HepG2 (cell line): ENCODE measurements around the gene TNS4. TPM values are rescaled to one million over a fixed set of nuclear protein-coding genes. Genes with fewer than 3 reads are reported as not detected.

Experiments
- FOXP1 ChIP-seq, 2 experiments: fragments of 450-650 bp in 1 of 2; IDR thresholded peaks; 2 replicates each; pipeline ENCODE4 v1.6.1; 2017 to 2018; ENCODE audit warnings: antibody characterized with exemption in 1 of 2
- HDAC2 ChIP-seq: sonication (generic); formaldehyde crosslinking; IDR thresholded peaks from 2 replicates; pipeline ENCODE4 v1.4.0; 2020; ENCODE audit warnings: missing genetic modification reagents
- HNRNPH1 ChIP-seq: fragments of 200-400 bp; formaldehyde crosslinking; optimal IDR thresholded peaks from 2 replicates; pipeline ENCODE3; 2017; ENCODE audit warnings: mild to moderate bottlenecking, low read depth, low read length
- HOXA5 ChIP-seq: sonication (generic); formaldehyde crosslinking; IDR thresholded peaks from 2 replicates; pipeline ENCODE4 v1.4.0; 2020; ENCODE audit warnings: missing genetic modification reagents
- SRSF1 ChIP-seq: fragments of 200-400 bp; formaldehyde crosslinking; optimal IDR thresholded peaks from 2 replicates; pipeline ENCODE3; 2017; ENCODE audit warnings: mild to moderate bottlenecking, low read depth, low read length, moderate library complexity
- TSC22D2 ChIP-seq: sonication (generic); formaldehyde crosslinking; IDR thresholded peaks from 2 replicates; pipeline ENCODE4 v1.5.1; 2020; ENCODE audit warnings: missing genetic modification reagents, mild to moderate bottlenecking, borderline replicate concordance
- ZNF562 ChIP-seq: sonication (generic); formaldehyde crosslinking; IDR thresholded peaks from 2 replicates; pipeline ENCODE4 v1.8.0; 2022; ENCODE audit warnings: missing genetic modification reagents, borderline replicate concordance
- ZNF614 ChIP-seq: IDR thresholded peaks from 2 replicates; pipeline ENCODE4 v1.6.1; 2018; ENCODE audit warnings: missing biosample characterization, missing genetic modification reagents, inconsistent platforms, borderline replicate concordance
- ZNF720 ChIP-seq: sonication (generic); formaldehyde crosslinking; IDR thresholded peaks from 2 replicates; pipeline ENCODE4 v1.4.0; 2020; ENCODE audit warnings: missing genetic modification reagents
- polyA plus RNA-seq, 8 experiments: library from polyadenylated mRNA; depleted of rRNA in 3 of 8; stranded (reverse) in 7 of 8; unstranded in 1 of 8; fragments of >200 nt; fragmentation: Illumina TruSeq in 4 of 8; extraction: Trizol in 4 of 8; gene quantifications; 2 replicates each; pipeline versions ENCODE4 v1.2.1 to v1.2.3, GENCODE V29; 2011 to 2016; ENCODE audit warnings: low read depth in 4 of 8, missing spikeins in 1 of 8, mixed read lengths in 1 of 8; ENCODE audit not compliant: insufficient read depth in 1 of 8
- total RNA-seq, 5 experiments: library from RNA; depleted of rRNA; stranded (reverse); fragments of >200 nt; fragmentation: Illumina TruSeq; extraction: Trizol; gene quantifications; 2 replicates each; pipeline ENCODE4 v1.2.3, GENCODE V29; 2016; ENCODE audit warnings: low read depth in 1 of 5
- TF ChIP-seq, protein P1 (sequence below): sonication (generic); formaldehyde crosslinking; IDR thresholded peaks from 2 replicates; pipeline ENCODE4 v1.5.1; 2020; ENCODE audit warnings: mild to moderate bottlenecking, missing genetic modification reagents, borderline replicate concordance
- TF ChIP-seq, protein P2 (sequence below): sonication (generic); formaldehyde crosslinking; IDR thresholded peaks from 2 replicates; pipeline ENCODE4 v1.5.1; 2020; ENCODE audit warnings: missing genetic modification reagents, mild to moderate bottlenecking, borderline replicate concordance
- TF ChIP-seq, protein P3 (sequence below): IDR thresholded peaks from 2 replicates; pipeline ENCODE4 v1.6.1; 2012; ENCODE audit warnings: low read depth, low read length, improper control_type of control experiment
- TF ChIP-seq, protein P4 (sequence below): sonication (generic); formaldehyde crosslinking; IDR thresholded peaks from 2 replicates; pipeline ENCODE4 v1.5.1; 2020; ENCODE audit warnings: missing genetic modification reagents, mild to moderate bottlenecking, borderline replicate concordance
- TF ChIP-seq, protein P5 (sequence below): sonication (generic); formaldehyde crosslinking; IDR thresholded peaks from 2 replicates; pipeline ENCODE4 v1.4.0; 2020; ENCODE audit warnings: missing genetic modification reagents, borderline replicate concordance

Gene TNS4
- total and polyA plus RNA-seq, 2 of the 13 experiments (the other 11 are each of a cell fraction or from before 2014, with no cell fraction given) = 0.58 to 2.1 TPM

DNA sequence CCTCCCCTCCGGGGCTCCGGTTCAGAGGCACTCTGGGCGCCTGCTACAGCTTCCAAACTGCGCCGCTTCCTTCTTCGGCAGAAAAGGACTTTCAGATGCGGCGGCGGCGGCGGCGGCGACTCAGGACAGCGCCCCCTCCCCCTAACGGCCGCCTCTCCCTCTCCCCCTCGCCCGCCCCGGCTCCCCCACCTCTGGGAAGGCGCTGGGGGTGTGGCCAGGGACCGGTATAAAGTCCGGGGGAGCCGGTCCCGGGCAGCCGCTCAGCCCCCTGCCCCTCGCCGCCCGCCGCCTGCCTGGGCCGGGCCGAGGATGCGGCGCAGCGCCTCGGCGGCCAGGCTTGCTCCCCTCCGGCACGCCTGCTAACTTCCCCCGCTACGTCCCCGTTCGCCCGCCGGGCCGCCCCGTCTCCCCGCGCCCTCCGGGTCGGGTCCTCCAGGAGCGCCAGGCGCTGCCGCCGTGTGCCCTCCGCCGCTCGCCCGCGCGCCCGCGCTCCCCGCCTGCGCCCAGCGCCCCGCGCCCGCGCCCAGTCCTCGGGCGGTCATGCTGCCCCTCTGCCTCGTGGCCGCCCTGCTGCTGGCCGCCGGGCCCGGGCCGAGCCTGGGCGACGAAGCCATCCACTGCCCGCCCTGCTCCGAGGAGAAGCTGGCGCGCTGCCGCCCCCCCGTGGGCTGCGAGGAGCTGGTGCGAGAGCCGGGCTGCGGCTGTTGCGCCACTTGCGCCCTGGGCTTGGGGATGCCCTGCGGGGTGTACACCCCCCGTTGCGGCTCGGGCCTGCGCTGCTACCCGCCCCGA lies 58.0 kb downstream of the TNS4 start, which contains the start of gene IGFBP4 (continued):
- TF ChIP-seq, protein P1, sequence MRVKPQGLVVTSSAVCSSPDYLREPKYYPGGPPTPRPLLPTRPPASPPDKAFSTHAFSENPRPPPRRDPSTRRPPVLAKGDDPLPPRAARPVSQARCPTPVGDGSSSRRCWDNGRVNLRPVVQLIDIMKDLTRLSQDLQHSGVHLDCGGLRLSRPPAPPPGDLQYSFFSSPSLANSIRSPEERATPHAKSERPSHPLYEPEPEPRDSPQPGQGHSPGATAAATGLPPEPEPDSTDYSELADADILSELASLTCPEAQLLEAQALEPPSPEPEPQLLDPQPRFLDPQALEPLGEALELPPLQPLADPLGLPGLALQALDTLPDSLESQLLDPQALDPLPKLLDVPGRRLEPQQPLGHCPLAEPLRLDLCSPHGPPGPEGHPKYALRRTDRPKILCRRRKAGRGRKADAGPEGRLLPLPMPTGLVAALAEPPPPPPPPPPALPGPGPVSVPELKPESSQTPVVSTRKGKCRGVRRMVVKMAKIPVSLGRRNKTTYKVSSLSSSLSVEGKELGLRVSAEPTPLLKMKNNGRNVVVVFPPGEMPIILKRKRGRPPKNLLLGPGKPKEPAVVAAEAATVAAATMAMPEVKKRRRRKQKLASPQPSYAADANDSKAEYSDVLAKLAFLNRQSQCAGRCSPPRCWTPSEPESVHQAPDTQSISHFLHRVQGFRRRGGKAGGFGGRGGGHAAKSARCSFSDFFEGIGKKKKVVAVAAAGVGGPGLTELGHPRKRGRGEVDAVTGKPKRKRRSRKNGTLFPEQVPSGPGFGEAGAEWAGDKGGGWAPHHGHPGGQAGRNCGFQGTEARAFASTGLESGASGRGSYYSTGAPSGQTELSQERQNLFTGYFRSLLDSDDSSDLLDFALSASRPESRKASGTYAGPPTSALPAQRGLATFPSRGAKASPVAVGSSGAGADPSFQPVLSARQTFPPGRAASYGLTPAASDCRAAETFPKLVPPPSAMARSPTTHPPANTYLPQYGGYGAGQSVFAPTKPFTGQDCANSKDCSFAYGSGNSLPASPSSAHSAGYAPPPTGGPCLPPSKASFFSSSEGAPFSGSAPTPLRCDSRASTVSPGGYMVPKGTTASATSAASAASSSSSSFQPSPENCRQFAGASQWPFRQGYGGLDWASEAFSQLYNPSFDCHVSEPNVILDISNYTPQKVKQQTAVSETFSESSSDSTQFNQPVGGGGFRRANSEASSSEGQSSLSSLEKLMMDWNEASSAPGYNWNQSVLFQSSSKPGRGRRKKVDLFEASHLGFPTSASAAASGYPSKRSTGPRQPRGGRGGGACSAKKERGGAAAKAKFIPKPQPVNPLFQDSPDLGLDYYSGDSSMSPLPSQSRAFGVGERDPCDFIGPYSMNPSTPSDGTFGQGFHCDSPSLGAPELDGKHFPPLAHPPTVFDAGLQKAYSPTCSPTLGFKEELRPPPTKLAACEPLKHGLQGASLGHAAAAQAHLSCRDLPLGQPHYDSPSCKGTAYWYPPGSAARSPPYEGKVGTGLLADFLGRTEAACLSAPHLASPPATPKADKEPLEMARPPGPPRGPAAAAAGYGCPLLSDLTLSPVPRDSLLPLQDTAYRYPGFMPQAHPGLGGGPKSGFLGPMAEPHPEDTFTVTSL = no peak; the same call in 1 of the 2 replicates
- TF ChIP-seq TSC22D2 (CRISPR knock-in tag) (peak; percentile 90), HDAC2 (CRISPR knock-in tag) (peak; percentile 69; the same call in 1 of the 2 replicates), ZNF720 (no peak), ZNF614 (CRISPR knock-in tag) (peak; percentile 75; the same call in 1 of the 2 replicates), FOXP1 (IDR thresholded peaks at IDR 0.05) (no peak), FOXP1 (CRISPR knock-in tag; IDR thresholded peaks at IDR 0.05) (no peak), SRSF1 (no peak), HOXA5 (peak; percentile 74; the same call in 1 of the 2 replicates), ZNF562 (peak; percentile 95; the same call in 1 of the 2 replicates), HNRNPH1 (no peak)
- TF ChIP-seq, protein P2, sequence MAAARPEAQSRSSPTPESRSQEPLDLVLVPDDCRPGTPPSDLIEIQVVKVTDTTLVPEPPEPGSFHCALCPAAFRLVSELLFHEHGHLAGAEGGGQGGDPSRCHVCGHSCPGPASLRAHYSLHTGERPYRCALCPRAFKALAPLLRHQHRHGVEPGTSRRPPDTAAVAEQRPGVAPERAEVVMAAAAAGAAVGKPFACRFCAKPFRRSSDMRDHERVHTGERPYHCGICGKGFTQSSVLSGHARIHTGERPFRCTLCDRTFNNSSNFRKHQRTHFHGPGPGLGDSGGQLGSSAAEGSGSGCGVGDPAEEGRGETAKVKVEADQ (CRISPR knock-in tag) = peak; percentile 32; the same call in 1 of the 2 replicates
- TF ChIP-seq, protein P3, sequence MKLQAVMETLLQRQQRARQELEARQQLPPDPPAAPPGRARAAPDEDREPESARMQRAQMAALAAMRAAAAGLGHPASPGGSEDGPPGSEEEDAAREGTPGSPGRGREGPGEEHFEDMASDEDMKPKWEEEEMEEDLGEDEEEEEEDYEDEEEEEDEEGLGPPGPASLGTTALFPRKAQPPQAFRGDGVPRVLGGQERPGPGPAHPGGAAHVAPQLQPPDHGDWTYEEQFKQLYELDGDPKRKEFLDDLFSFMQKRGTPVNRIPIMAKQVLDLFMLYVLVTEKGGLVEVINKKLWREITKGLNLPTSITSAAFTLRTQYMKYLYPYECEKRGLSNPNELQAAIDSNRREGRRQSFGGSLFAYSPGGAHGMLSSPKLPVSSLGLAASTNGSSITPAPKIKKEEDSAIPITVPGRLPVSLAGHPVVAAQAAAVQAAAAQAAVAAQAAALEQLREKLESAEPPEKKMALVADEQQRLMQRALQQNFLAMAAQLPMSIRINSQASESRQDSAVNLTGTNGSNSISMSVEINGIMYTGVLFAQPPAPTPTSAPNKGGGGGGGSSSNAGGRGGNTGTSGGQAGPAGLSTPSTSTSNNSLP = no peak
- TF ChIP-seq, protein P4, sequence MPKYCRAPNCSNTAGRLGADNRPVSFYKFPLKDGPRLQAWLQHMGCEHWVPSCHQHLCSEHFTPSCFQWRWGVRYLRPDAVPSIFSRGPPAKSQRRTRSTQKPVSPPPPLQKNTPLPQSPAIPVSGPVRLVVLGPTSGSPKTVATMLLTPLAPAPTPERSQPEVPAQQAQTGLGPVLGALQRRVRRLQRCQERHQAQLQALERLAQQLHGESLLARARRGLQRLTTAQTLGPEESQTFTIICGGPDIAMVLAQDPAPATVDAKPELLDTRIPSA = no peak
- TF ChIP-seq, protein P5, sequence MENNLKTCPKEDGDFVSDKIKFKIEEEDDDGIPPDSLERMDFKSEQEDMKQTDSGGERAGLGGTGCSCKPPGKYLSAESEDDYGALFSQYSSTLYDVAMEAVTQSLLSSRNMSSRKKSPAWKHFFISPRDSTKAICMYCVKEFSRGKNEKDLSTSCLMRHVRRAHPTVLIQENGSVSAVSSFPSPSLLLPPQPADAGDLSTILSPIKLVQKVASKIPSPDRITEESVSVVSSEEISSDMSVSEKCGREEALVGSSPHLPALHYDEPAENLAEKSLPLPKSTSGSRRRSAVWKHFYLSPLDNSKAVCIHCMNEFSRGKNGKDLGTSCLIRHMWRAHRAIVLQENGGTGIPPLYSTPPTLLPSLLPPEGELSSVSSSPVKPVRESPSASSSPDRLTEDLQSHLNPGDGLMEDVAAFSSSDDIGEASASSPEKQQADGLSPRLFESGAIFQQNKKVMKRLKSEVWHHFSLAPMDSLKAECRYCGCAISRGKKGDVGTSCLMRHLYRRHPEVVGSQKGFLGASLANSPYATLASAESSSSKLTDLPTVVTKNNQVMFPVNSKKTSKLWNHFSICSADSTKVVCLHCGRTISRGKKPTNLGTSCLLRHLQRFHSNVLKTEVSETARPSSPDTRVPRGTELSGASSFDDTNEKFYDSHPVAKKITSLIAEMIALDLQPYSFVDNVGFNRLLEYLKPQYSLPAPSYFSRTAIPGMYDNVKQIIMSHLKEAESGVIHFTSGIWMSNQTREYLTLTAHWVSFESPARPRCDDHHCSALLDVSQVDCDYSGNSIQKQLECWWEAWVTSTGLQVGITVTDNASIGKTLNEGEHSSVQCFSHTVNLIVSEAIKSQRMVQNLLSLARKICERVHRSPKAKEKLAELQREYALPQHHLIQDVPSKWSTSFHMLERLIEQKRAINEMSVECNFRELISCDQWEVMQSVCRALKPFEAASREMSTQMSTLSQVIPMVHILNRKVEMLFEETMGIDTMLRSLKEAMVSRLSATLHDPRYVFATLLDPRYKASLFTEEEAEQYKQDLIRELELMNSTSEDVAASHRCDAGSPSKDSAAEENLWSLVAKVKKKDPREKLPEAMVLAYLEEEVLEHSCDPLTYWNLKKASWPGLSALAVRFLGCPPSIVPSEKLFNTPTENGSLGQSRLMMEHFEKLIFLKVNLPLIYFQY (CRISPR knock-in tag) = peak; percentile 82; the same call in 1 of the 2 replicates
